Activated naive CD8-positive, alpha-beta T cell treated with anti-CD3 and anti-CD28 coated beads for 36 hours (primary cell): ENCODE data around the gene PDE11A. TPM values are rescaled to one million over a fixed set of nuclear protein-coding genes. Genes with fewer than 3 reads are reported as not detected.

Experiments
- DNase-seq: peaks from one replicate; pipeline ENCODE4 v3.0.0; 2021
- H3K27ac Mint-ChIP-seq: one replicate; pipeline ENCODE4 v1.8.0; 2022; ENCODE audit warnings: mild to moderate bottlenecking, moderate library complexity, mixed read lengths
- H3K27me3 Mint-ChIP-seq: one replicate; pipeline ENCODE4 v1.8.0; 2022; ENCODE audit warnings: mild to moderate bottlenecking, mixed read lengths
- H3K36me3 Mint-ChIP-seq: one replicate; pipeline ENCODE4 v1.8.0; 2021; ENCODE audit warnings: mild to moderate bottlenecking, mixed read lengths
- H3K4me1 Mint-ChIP-seq: one replicate; pipeline ENCODE4 v1.8.0; 2021; ENCODE audit warnings: mixed read lengths
- H3K4me3 Mint-ChIP-seq: one replicate; pipeline ENCODE4 v1.8.0; 2022; ENCODE audit warnings: mild to moderate bottlenecking, moderate library complexity, mixed read lengths
- H3K9me3 Mint-ChIP-seq: one replicate; pipeline ENCODE4 v1.8.0; 2022; ENCODE audit warnings: mixed read lengths
- total RNA-seq, 2 experiments: library from RNA; stranded (reverse); gene quantifications; one replicate each; pipeline ENCODE4 v1.2.3, GENCODE V29; 2021

Gene PDE11A
- total RNA-seq, 2 experiments from 2014 or later: 0.10 TPM; not detected in 1

- no peak for DNase-seq
- Mint-ChIP-seq H3K9me3 (no peaks in the 10 kb centered on the region), H3K36me3 (no peaks in the 10 kb centered on the region), H3K4me1 (no peaks in the 10 kb centered on the region), H3K4me3 (no peak overlapping the region), H3K27ac (no peak overlapping the region), H3K27me3 (peaks cover 7% of the 10 kb centered on the region)
Observed at GRCh38 chr2:177708660-177709444, 363.7 kb downstream of the PDE11A start.

GRCh38 chr2:177708106-177708505 lies 364.5 kb downstream of the PDE11A start:
- Mint-ChIP-seq H3K36me3 (no peaks in the 10 kb centered on the region), H3K9me3 (no peaks in the 10 kb centered on the region), H3K4me1 (no peaks in the 10 kb centered on the region), H3K4me3 (no peak overlapping the region), H3K27ac (no peak overlapping the region), H3K27me3 (peaks cover 10% of the 10 kb centered on the region)
- no peak for DNase-seq

- no peaks in the 10 kb centered on the region for H3K4me1 Mint-ChIP-seq
- H3K27ac Mint-ChIP-seq: no peak overlapping the region
- no peaks in the 10 kb centered on the region for H3K36me3 Mint-ChIP-seq
- H3K27me3 Mint-ChIP-seq: peaks cover 10% of the 10 kb centered on the region
- DNase-seq: no peak
- no peaks in the 10 kb centered on the region for H3K9me3 Mint-ChIP-seq
- H3K4me3 Mint-ChIP-seq: no peak overlapping the region
Observed at GRCh38 chr2:177705511-177706173, 366.9 kb downstream of the PDE11A start.

GRCh38 chr2:177703159-177703558 lies 369.4 kb downstream of the PDE11A start:
- H3K4me3 Mint-ChIP-seq: no peak overlapping the region
- peaks cover 10% of the 10 kb centered on the region for H3K27me3 Mint-ChIP-seq
- DNase-seq: no peak
- no peaks in the 10 kb centered on the region for H3K4me1 Mint-ChIP-seq
- H3K9me3 Mint-ChIP-seq: no peaks in the 10 kb centered on the region
- H3K36me3 Mint-ChIP-seq: no peaks in the 10 kb centered on the region
- H3K27ac Mint-ChIP-seq: no peak overlapping the region

- no peak for DNase-seq
- H3K36me3 Mint-ChIP-seq: no peaks in the 10 kb centered on the region
- H3K4me3 Mint-ChIP-seq: no peak overlapping the region
- no peaks in the 10 kb centered on the region for H3K9me3 Mint-ChIP-seq
- no peak overlapping the region for H3K27ac Mint-ChIP-seq
- H3K4me1 Mint-ChIP-seq: no peaks in the 10 kb centered on the region
- H3K27me3 Mint-ChIP-seq: peaks cover 13% of the 10 kb centered on the region
Observed at GRCh38 chr2:177698281-177698680, 374.3 kb downstream of the PDE11A start.

GRCh38 chr2:177694348-177694747 lies 378.2 kb downstream of the PDE11A start:
- Mint-ChIP-seq H3K9me3 (no peaks in the 10 kb centered on the region), H3K27me3 (peaks cover 13% of the 10 kb centered on the region), H3K27ac (no peak overlapping the region), H3K36me3 (no peaks in the 10 kb centered on the region), H3K4me3 (no peak overlapping the region), H3K4me1 (no peaks in the 10 kb centered on the region)
- DNase-seq: no peak

GRCh38 chr2:177693658-177694339 lies 378.8 kb downstream of the PDE11A start:
- Mint-ChIP-seq H3K9me3 (no peaks in the 10 kb centered on the region), H3K4me1 (no peaks in the 10 kb centered on the region), H3K27ac (no peak overlapping the region), H3K4me3 (no peak overlapping the region), H3K27me3 (peaks cover 13% of the 10 kb centered on the region), H3K36me3 (no peaks in the 10 kb centered on the region)
- DNase-seq: no peak

GRCh38 chr2:177692783-177693269 lies 379.8 kb downstream of the PDE11A start:
- no peak for DNase-seq
- no peak overlapping the region for H3K4me3 Mint-ChIP-seq
- no peaks in the 10 kb centered on the region for H3K4me1 Mint-ChIP-seq
- no peaks in the 10 kb centered on the region for H3K36me3 Mint-ChIP-seq
- H3K9me3 Mint-ChIP-seq: no peaks in the 10 kb centered on the region
- H3K27me3 Mint-ChIP-seq: peaks cover 13% of the 10 kb centered on the region
- H3K27ac Mint-ChIP-seq: no peak overlapping the region

- H3K4me1 Mint-ChIP-seq: no peaks in the 10 kb centered on the region
Observed at GRCh38 chr2:177692042-177692782, 380.4 kb downstream of the PDE11A start.

GRCh38 chr2:177691177-177691576 lies 381.4 kb downstream of the PDE11A start:
- Mint-ChIP-seq H3K36me3 (no peaks in the 10 kb centered on the region), H3K4me1 (no peaks in the 10 kb centered on the region), H3K4me3 (no peak overlapping the region), H3K9me3 (no peaks in the 10 kb centered on the region), H3K27ac (no peak overlapping the region), H3K27me3 (peaks cover 9% of the 10 kb centered on the region)
- no peak for DNase-seq

More at GRCh38 chr2:177692042-177692782, 380.4 kb downstream of the PDE11A start:
- H3K27ac Mint-ChIP-seq: no peak overlapping the region
- H3K36me3 Mint-ChIP-seq: no peaks in the 10 kb centered on the region
- no peak for DNase-seq
- no peaks in the 10 kb centered on the region for H3K9me3 Mint-ChIP-seq
- peaks cover 13% of the 10 kb centered on the region for H3K27me3 Mint-ChIP-seq
- no peak overlapping the region for H3K4me3 Mint-ChIP-seq

- peaks cover 9% of the 10 kb centered on the region for H3K27me3 Mint-ChIP-seq
- H3K36me3 Mint-ChIP-seq: no peaks in the 10 kb centered on the region
- no peaks in the 10 kb centered on the region for H3K4me1 Mint-ChIP-seq
- H3K4me3 Mint-ChIP-seq: no peak overlapping the region
- H3K27ac Mint-ChIP-seq: no peak overlapping the region
- DNase-seq: no peak
- H3K9me3 Mint-ChIP-seq: no peaks in the 10 kb centered on the region
Observed at GRCh38 chr2:177689623-177690022, 383.0 kb downstream of the PDE11A start.

- H3K27ac Mint-ChIP-seq: no peak overlapping the region
- no peaks in the 10 kb centered on the region for H3K36me3 Mint-ChIP-seq
- no peaks in the 10 kb centered on the region for H3K9me3 Mint-ChIP-seq
- no peaks in the 10 kb centered on the region for H3K4me1 Mint-ChIP-seq
- H3K4me3 Mint-ChIP-seq: no peak overlapping the region
- no peak for DNase-seq
- peaks cover 3% of the 10 kb centered on the region for H3K27me3 Mint-ChIP-seq
Observed at GRCh38 chr2:177688844-177689243, 383.7 kb downstream of the PDE11A start.

- Mint-ChIP-seq H3K36me3 (no peaks in the 10 kb centered on the region), H3K4me1 (no peaks in the 10 kb centered on the region), H3K9me3 (no peaks in the 10 kb centered on the region), H3K4me3 (no peak overlapping the region), H3K27me3 (no peaks in the 10 kb centered on the region), H3K27ac (no peak overlapping the region)
- no peak for DNase-seq
Observed at GRCh38 chr2:177683661-177684069, 388.9 kb downstream of the PDE11A start.

GRCh38 chr2:177682836-177683660 lies 389.5 kb downstream of the PDE11A start:
- no peaks in the 10 kb centered on the region for H3K4me1 Mint-ChIP-seq
- no peaks in the 10 kb centered on the region for H3K9me3 Mint-ChIP-seq
- H3K27me3 Mint-ChIP-seq: no peaks in the 10 kb centered on the region
- no peak for DNase-seq
- H3K36me3 Mint-ChIP-seq: no peaks in the 10 kb centered on the region
- no peak overlapping the region for H3K4me3 Mint-ChIP-seq
- H3K27ac Mint-ChIP-seq: no peak overlapping the region
